ENCODE measurements around the gene CAPN5. TPM values are rescaled to one million over a fixed set of nuclear protein-coding genes. Genes with fewer than 3 reads are reported as not detected.

CAPN5 gene
- total RNA-seq, 3 donors from 2014 or later, result 2.8 to 6.1 (median 3.6) TPM

DNA sequence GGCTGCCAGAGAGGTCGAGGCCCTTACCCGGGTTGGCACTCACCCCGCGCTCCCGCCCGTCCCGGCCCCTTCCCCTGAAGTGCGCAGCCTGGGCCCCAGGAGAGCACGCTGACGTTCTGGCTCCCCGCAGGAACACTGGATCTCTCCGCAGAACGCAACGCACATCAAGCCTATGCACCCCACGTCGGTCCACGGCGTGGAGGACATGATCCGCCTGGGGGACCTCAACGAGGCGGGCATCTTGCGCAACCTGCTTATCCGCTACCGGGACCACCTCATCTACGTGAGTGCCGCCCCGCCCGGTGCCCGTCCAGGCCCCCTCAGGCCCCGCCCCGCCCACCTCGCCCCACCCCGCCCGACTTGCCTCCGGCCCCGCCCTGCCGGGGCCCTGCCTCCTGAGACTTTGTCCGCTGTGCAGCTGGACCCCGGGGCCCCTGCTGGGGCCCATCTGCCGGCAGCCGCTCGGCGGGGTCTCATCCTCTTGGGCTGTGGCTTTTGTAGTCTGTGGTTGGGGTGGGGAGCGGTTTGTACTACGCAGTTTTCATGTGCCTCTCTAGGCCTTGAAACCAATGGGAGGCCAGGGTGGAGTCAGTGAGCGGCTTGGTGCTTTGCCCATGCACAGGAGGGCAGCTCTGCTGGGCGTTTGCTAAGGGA, 81.0 kb downstream of the CAPN5 start:
- no peaks in the 10 kb centered on the region for H3K27me3 ChIP-seq
- no peak for DNase-seq (ENCODE audit: low spot score in 2 of 2)
- H3K9me3 ChIP-seq, result no peaks in the 10 kb centered on the region
- no peaks in the 10 kb centered on the region for H3K4me1 ChIP-seq
- H3K4me3 ChIP-seq, result peak overlapping the region in 1 of 3 donors; percentile 10
- H3K36me3 ChIP-seq, result no peaks in the 10 kb centered on the region
- TF ChIP-seq POLR2A (IDR thresholded peaks at IDR 0.05) (no peak), POLR2AphosphoS5 (IDR thresholded peaks at IDR 0.05) (no peak)
- TF ChIP-seq, protein P1, sequence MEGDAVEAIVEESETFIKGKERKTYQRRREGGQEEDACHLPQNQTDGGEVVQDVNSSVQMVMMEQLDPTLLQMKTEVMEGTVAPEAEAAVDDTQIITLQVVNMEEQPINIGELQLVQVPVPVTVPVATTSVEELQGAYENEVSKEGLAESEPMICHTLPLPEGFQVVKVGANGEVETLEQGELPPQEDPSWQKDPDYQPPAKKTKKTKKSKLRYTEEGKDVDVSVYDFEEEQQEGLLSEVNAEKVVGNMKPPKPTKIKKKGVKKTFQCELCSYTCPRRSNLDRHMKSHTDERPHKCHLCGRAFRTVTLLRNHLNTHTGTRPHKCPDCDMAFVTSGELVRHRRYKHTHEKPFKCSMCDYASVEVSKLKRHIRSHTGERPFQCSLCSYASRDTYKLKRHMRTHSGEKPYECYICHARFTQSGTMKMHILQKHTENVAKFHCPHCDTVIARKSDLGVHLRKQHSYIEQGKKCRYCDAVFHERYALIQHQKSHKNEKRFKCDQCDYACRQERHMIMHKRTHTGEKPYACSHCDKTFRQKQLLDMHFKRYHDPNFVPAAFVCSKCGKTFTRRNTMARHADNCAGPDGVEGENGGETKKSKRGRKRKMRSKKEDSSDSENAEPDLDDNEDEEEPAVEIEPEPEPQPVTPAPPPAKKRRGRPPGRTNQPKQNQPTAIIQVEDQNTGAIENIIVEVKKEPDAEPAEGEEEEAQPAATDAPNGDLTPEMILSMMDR (IDR thresholded peaks at IDR 0.05), result no peak
- intact Hi-C loops (cut with DNase I; ENCODE audit: low total_unique reads), result no loop called here
- no peak overlapping the region for H3K27ac ChIP-seq

DNA sequence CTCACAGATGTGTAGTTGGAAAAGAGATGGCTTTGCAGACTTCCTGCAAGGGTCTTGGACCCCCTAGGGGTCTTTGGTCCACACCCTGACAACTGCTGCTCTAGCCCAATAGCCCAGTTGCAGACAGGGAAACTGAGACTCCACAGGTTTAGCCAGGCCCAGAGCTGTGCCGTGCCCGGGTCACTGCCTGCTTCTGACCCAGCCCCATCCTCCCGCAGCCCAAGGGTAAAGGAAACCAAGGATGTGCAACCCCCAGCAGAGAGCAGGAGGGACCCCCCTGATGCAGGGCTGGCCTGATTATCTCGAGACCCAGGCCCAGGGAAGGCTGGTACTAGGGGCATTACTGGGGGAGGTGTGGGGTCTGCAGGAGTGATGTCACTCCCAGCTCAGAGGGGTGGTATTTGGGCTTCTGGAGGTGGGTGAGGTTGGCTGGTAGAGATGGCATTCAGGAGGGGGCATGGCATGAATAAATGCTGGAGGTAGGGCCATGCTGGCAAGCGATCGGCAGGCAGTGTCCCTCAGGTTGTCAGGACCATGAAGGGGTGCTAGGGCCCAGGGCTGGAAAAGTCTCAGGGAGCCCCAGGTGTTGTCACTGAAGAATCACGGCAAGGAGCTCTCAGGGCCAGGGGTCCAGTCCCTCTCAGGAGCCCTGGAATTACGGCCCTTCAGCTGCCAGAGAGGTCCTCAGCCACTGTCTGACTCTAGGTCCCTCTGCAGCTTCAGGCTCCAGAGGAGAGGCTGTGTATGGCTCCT, 82.4 kb downstream of the CAPN5 start:
- TF ChIP-seq, protein P1 (IDR thresholded peaks at IDR 0.05), result no peak
- TF ChIP-seq POLR2AphosphoS5 (IDR thresholded peaks at IDR 0.05) (no peak), POLR2A (IDR thresholded peaks at IDR 0.05) (no peak)
- no peak for DNase-seq (ENCODE audit: low spot score in 2 of 2)
- Histone ChIP-seq H3K27me3 (no peaks in the 10 kb centered on the region), H3K4me1 (no peaks in the 10 kb centered on the region), H3K27ac (no peak overlapping the region), H3K36me3 (no peaks in the 10 kb centered on the region), H3K4me3 (no peak overlapping the region), H3K9me3 (no peaks in the 10 kb centered on the region)
- intact Hi-C loops (cut with DNase I; ENCODE audit: low total_unique reads), result no loop called here

DNA sequence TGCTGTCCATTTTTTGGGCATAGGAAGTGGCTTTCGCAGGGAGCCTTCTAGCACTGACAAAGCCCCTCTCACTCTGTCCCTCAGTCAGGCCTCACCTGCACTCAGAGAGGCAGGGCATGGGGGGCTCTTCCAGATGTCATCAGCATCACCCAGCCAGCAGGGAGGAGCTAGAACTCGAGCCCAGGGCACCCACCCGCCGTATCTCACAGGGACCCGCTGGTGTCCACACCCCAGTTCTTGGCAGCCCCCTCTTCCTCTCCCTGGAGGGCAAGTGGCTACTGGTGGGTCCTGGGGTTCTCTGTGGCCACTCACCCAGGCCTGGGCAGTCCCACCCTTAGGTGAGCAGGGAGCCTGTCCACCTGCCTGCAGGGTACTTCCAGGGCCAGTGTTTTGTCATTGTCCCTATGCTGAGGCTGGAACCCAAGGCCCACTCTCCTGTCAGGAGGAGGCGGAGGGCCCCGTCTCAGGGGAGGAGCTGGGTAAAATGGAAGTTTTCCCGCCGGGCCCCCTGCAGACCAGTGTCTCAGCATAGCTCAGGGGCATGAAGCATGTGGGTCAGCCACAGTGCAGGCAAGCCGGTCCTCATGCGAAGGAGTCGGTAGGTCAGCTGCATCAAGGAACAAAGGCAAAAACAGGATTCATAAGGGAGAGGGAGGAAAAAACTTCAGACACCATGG, 83.1 kb downstream of the CAPN5 start:
- no peak overlapping the region for H3K27ac ChIP-seq
- H3K4me3 ChIP-seq, result no peak overlapping the region
- H3K9me3 ChIP-seq, result no peaks in the 10 kb centered on the region
- no peaks in the 10 kb centered on the region for H3K36me3 ChIP-seq
- no peaks in the 10 kb centered on the region for H3K4me1 ChIP-seq
- no peaks in the 10 kb centered on the region for H3K27me3 ChIP-seq
- DNase-seq (ENCODE audit: low spot score in 2 of 2), result no peak
- TF ChIP-seq, protein P1 (IDR thresholded peaks at IDR 0.05), result no peak
- no peak for TF ChIP-seq POLR2AphosphoS5 (IDR thresholded peaks at IDR 0.05)
- no peak for TF ChIP-seq POLR2A (IDR thresholded peaks at IDR 0.05)
- intact Hi-C loops (cut with DNase I; ENCODE audit: low total_unique reads), result no loop called here

DNA sequence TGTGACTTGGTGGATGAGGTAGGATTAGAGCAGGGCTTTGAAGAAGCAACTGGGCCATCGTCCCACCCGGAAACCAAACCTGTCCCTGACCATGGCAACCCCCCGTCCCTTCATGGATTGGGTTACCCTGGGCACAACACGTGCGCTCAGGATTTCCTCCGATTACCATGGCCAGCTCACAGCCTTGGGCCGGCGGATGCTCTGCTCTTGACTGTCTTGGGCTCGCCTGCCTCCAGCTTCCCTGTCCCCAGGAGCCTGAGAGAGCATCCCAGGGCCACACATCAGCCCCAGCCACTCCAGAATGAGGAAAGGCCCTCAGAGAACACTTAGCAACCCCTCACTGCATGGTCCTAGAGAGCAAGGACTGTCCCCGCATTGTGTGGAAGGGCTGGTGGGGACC, 84.1 kb downstream of the CAPN5 start:
- no peaks in the 10 kb centered on the region for H3K9me3 ChIP-seq
- no peaks in the 10 kb centered on the region for H3K4me1 ChIP-seq
- H3K36me3 ChIP-seq, result no peaks in the 10 kb centered on the region
- H3K4me3 ChIP-seq, result no peak overlapping the region
- no peak for DNase-seq (ENCODE audit: low spot score in 2 of 2)
- H3K27me3 ChIP-seq, result no peaks in the 10 kb centered on the region
- intact Hi-C loops (cut with DNase I; ENCODE audit: low total_unique reads), result no loop called here
- no peak for TF ChIP-seq POLR2A (IDR thresholded peaks at IDR 0.05)
- no peak for TF ChIP-seq POLR2AphosphoS5 (IDR thresholded peaks at IDR 0.05)
- TF ChIP-seq, protein P1 (IDR thresholded peaks at IDR 0.05), result no peak
- H3K27ac ChIP-seq, result no peak overlapping the region
